Activated B cell treated with CpG ODN at 0.5 μM for 24 hours (primary cell): ENCODE measurements around the gene NCS1. TPM values are rescaled to one million over a fixed set of nuclear protein-coding genes. Genes with fewer than 3 reads are reported as not detected.

Source experiments
- ATAC-seq: fragments of 200-7000 bp; cut with Tn5 transposase; one replicate; pipeline ENCODE4 v1.10.0; 2021; ENCODE audit warnings: low read depth, mild to moderate bottlenecking, moderate library complexity
- CTCF ChIA-PET: fragments of 350-600 bp; sonication (Branson Sonifier 250); formaldehyde crosslinking; loops from one replicate; lab custom pipeline; 2021; ENCODE audit warnings: antibody characterized with exemption; lab: Charles Lee
- POLR2A ChIA-PET: fragments of 350-600 bp; sonication (Branson Sonifier 250); formaldehyde crosslinking; loops from one replicate; lab custom pipeline; 2021; ENCODE audit warnings: antibody characterized with exemption; lab: Charles Lee
- DNase-seq: peaks from one replicate; pipeline ENCODE4 v3.0.0; 2022
- H3K27ac Mint-ChIP-seq: one replicate; pipeline ENCODE4 v1.8.0; 2020; ENCODE audit warnings: mixed read lengths
- H3K27me3 Mint-ChIP-seq: one replicate; pipeline ENCODE4 v1.8.0; 2021; ENCODE audit warnings: mixed read lengths
- H3K36me3 Mint-ChIP-seq: one replicate; pipeline ENCODE4 v1.8.0; 2021; ENCODE audit warnings: low read depth, mixed read lengths
- H3K4me1 Mint-ChIP-seq: one replicate; pipeline ENCODE4 v1.8.0; 2021; ENCODE audit warnings: mixed read lengths
- H3K4me3 Mint-ChIP-seq: one replicate; pipeline ENCODE4 v1.8.0; 2020; ENCODE audit warnings: mild to moderate bottlenecking, mixed read lengths
- H3K9me3 Mint-ChIP-seq: one replicate; pipeline ENCODE4 v1.8.0; 2020; ENCODE audit warnings: mixed read lengths
- CTCF ChIP-seq: fragments of 200-600 bp; IDR thresholded peaks from one replicate; pipeline ENCODE4 v1.8.0; 2022; ENCODE audit warnings: antibody characterized with exemption, mild to moderate bottlenecking
- intact Hi-C: fragments of 100-400 bp; cut with micrococcal nuclease; formaldehyde crosslinking; loops from one replicate; pipeline ENCODE4 v1.15.1; 2024
- total RNA-seq: library from RNA; stranded (reverse); gene quantifications from 2 replicates; pipeline ENCODE4 v1.2.3, GENCODE V29; 2022

NCS1 gene
- total RNA-seq, 1 donor from 2014 or later, result 0.24 TPM

- H3K27ac Mint-ChIP-seq, result no peak overlapping the region
- POLR2A ChIA-PET, result no interaction called here
Observed at GRCh38 chr9:130149654-130150286, 22.4 kb upstream of the NCS1 start.

GRCh38 chr9:130150779-130151382 is 21.3 kb upstream of the NCS1 start:
- TF ChIP-seq CTCF, result no peak
- no peak overlapping the region for H3K27ac Mint-ChIP-seq
- H3K27me3 Mint-ChIP-seq, result peaks cover 19% of the 10 kb centered on the region
- intact Hi-C loops, result no loop called here
- no peaks in the 10 kb centered on the region for H3K9me3 Mint-ChIP-seq
- H3K4me1 Mint-ChIP-seq, result no peaks in the 10 kb centered on the region
- H3K36me3 Mint-ChIP-seq, result no peaks in the 10 kb centered on the region
- ChIA-PET POLR2A (interaction anchor here (0.6 kb wide), 1 partner anchor 15 kb away, joined by 3 read pairs; no protein-coding TSS in a partner anchor), CTCF (no interaction called here)
- ATAC-seq (no peak), DNase-seq (no peak)
- no peak overlapping the region for H3K4me3 Mint-ChIP-seq

More at GRCh38 chr9:130149654-130150286, 22.4 kb upstream of the NCS1 start:
- TF ChIP-seq CTCF, result no peak
- intact Hi-C loops, result no loop called here
- Mint-ChIP-seq H3K4me1 (no peaks in the 10 kb centered on the region), H3K36me3 (no peaks in the 10 kb centered on the region), H3K4me3 (no peak overlapping the region), H3K27me3 (peaks cover 26% of the 10 kb centered on the region), H3K9me3 (no peaks in the 10 kb centered on the region)
- CTCF ChIA-PET, result no interaction called here
- DNase-seq (no peak), ATAC-seq (no peak)

GRCh38 chr9:130154816-130155215 is 17.4 kb upstream of the NCS1 start:
- intact Hi-C loops, result no loop called here
- Mint-ChIP-seq H3K4me3 (no peak overlapping the region), H3K36me3 (no peaks in the 10 kb centered on the region), H3K27me3 (peaks cover 3% of the 10 kb centered on the region), H3K4me1 (no peaks in the 10 kb centered on the region), H3K9me3 (no peaks in the 10 kb centered on the region), H3K27ac (no peak overlapping the region)
- no peak for DNase-seq
- POLR2A ChIA-PET, result no interaction called here
- ATAC-seq, result no peak
- CTCF ChIA-PET, result no interaction called here
- no peak for TF ChIP-seq CTCF

GRCh38 chr9:130155647-130156046 is 16.6 kb upstream of the NCS1 start:
- no peak for DNase-seq
- Mint-ChIP-seq H3K27me3 (peaks cover 5% of the 10 kb centered on the region), H3K4me1 (no peaks in the 10 kb centered on the region), H3K4me3 (no peak overlapping the region), H3K36me3 (no peaks in the 10 kb centered on the region), H3K9me3 (no peaks in the 10 kb centered on the region), H3K27ac (no peak overlapping the region)
- ChIA-PET POLR2A (no interaction called here), CTCF (no interaction called here)
- intact Hi-C loops, result no loop called here
- no peak for TF ChIP-seq CTCF
- no peak for ATAC-seq

GRCh38 chr9:130156672-130157071 is 15.5 kb upstream of the NCS1 start:
- no peaks in the 10 kb centered on the region for H3K9me3 Mint-ChIP-seq
- H3K27me3 Mint-ChIP-seq, result peaks cover 6% of the 10 kb centered on the region
- H3K4me1 Mint-ChIP-seq, result no peaks in the 10 kb centered on the region
- no peak overlapping the region for H3K27ac Mint-ChIP-seq
- no peak for TF ChIP-seq CTCF
- no peaks in the 10 kb centered on the region for H3K36me3 Mint-ChIP-seq
- DNase-seq (no peak), ATAC-seq (no peak)
- no peak overlapping the region for H3K4me3 Mint-ChIP-seq
- intact Hi-C loops, result no loop called here
- POLR2A ChIA-PET, result no interaction called here
- CTCF ChIA-PET, result no interaction called here
